Activated T-cell treated with anti-CD3 and anti-CD28 coated beads for 1 hour (primary cell): ENCODE measurements around the gene DNAJB11.
"Not testable (repeated sequence)": the region's sequence is repeated elsewhere in the genome, so short reads cannot be mapped to it uniquely, and the experiment has no call there.

Experiments
- DNase-seq: peaks from one replicate; pipeline ENCODE4 v3.0.0-alpha.2; 2020; ENCODE audit warnings: low read depth

Gene DNAJB11

GRCh38 chr3:186618318-186618938 is 47.9 kb downstream of the DNAJB11 start:
- no peak for DNase-seq

GRCh38 chr3:186619787-186620212 is 49.3 kb downstream of the DNAJB11 start:
- no peak for DNase-seq

GRCh38 chr3:186620213-186621092 is 49.9 kb downstream of the DNAJB11 start:
- no peak for DNase-seq

GRCh38 chr3:186621894-186622650 is 51.6 kb downstream of the DNAJB11 start:
- DNase-seq = no peak

GRCh38 chr3:186622651-186623310 is 52.3 kb downstream of the DNAJB11 start:
- DNase-seq = no peak

GRCh38 chr3:186624598-186624997 is 54.1 kb downstream of the DNAJB11 start:
- no peak for DNase-seq

- no peak for DNase-seq
Observed at GRCh38 chr3:186625600-186626042, 55.1 kb downstream of the DNAJB11 start.

GRCh38 chr3:186626254-186626847 is 55.8 kb downstream of the DNAJB11 start:
- DNase-seq = no peak

- no peak for DNase-seq
Observed at GRCh38 chr3:186627852-186628414, 57.4 kb downstream of the DNAJB11 start.

GRCh38 chr3:186628756-186629155 is 58.2 kb downstream of the DNAJB11 start:
- no peak for DNase-seq

GRCh38 chr3:186630950-186631641 is 60.6 kb downstream of the DNAJB11 start:
- DNase-seq = no peak

- no peak for DNase-seq
Observed at GRCh38 chr3:186633481-186633880, 63.0 kb downstream of the DNAJB11 start.

- DNase-seq = not testable (repeated sequence)
Observed at GRCh38 chr3:186634207-186634606, 63.7 kb downstream of the DNAJB11 start.
